Measurements from ENCODE around the gene LAGE3. TPM values are rescaled to one million over a fixed set of nuclear protein-coding genes. Genes with fewer than 3 reads are reported as not detected.
A peak's percentile ranks its signal among the peaks of the same experiment; 100 is the strongest.

Gene LAGE3
- polyA plus RNA-seq, 2 donors: 6.2 to 21.1 TPM

GRCh38 chrX:154431341-154431740 lies 47.7 kb downstream of the LAGE3 start:
- Histone ChIP-seq H3K4me3 (ENCODE audit: low read depth in 1 of 2, low read length in 2 of 2) (no peak overlapping the region), H3K9me3 (ENCODE audit: control insufficient read depth in 2 of 2, insufficient read depth in 1 of 2, low read depth in 1 of 2, low read length in 1 of 2) (no peaks in the 10 kb centered on the region), H3K27ac (ENCODE audit: low read depth in 2 of 2, low read length in 1 of 2) (no peak overlapping the region), H3K36me3 (ENCODE audit: control insufficient read depth in 2 of 2, insufficient read depth in 2 of 2, low read length in 1 of 2) (peaks cover 0 to 28% of the 10 kb centered on the region in 2 donors), H3K4me1 (ENCODE audit: control insufficient read depth in 2 of 2, insufficient read depth in 2 of 2, low read length in 1 of 2) (no peaks in the 10 kb centered on the region), H3K27me3 (ENCODE audit: control insufficient read depth in 1 of 2, insufficient read depth in 2 of 2, low read length in 2 of 2) (no peaks in the 10 kb centered on the region)
- WGBS, 2 donors: 77 to 84% methylated on average over 3 to 5 of the region's 5 CpGs

GRCh38 chrX:154430916-154431315 lies 48.2 kb downstream of the LAGE3 start:
- Histone ChIP-seq H3K36me3 (ENCODE audit: control insufficient read depth in 2 of 2, insufficient read depth in 2 of 2, low read length in 1 of 2) (peaks cover 0 to 28% of the 10 kb centered on the region in 2 donors), H3K27ac (ENCODE audit: low read depth in 2 of 2, low read length in 1 of 2) (peak overlapping the region in 1 of 2 donors; percentile 6), H3K4me3 (ENCODE audit: low read depth in 1 of 2, low read length in 2 of 2) (no peak overlapping the region), H3K27me3 (ENCODE audit: control insufficient read depth in 1 of 2, insufficient read depth in 2 of 2, low read length in 2 of 2) (no peaks in the 10 kb centered on the region), H3K9me3 (ENCODE audit: control insufficient read depth in 2 of 2, insufficient read depth in 1 of 2, low read depth in 1 of 2, low read length in 1 of 2) (no peaks in the 10 kb centered on the region), H3K4me1 (ENCODE audit: control insufficient read depth in 2 of 2, insufficient read depth in 2 of 2, low read length in 1 of 2) (no peaks in the 10 kb centered on the region)
- WGBS, 2 donors: 68 to 77% methylated on average over 7 of the region's 7 CpGs

GRCh38 chrX:154430479-154430878 lies 48.6 kb downstream of the LAGE3 start:
- Histone ChIP-seq H3K4me3 (ENCODE audit: low read depth in 1 of 2, low read length in 2 of 2) (no peak overlapping the region), H3K9me3 (ENCODE audit: control insufficient read depth in 2 of 2, insufficient read depth in 1 of 2, low read depth in 1 of 2, low read length in 1 of 2) (no peaks in the 10 kb centered on the region), H3K27ac (ENCODE audit: low read depth in 2 of 2, low read length in 1 of 2) (peak overlapping the region in 1 of 2 donors; percentile 6), H3K4me1 (ENCODE audit: control insufficient read depth in 2 of 2, insufficient read depth in 2 of 2, low read length in 1 of 2) (no peaks in the 10 kb centered on the region), H3K27me3 (ENCODE audit: control insufficient read depth in 1 of 2, insufficient read depth in 2 of 2, low read length in 2 of 2) (no peaks in the 10 kb centered on the region), H3K36me3 (ENCODE audit: control insufficient read depth in 2 of 2, insufficient read depth in 2 of 2, low read length in 1 of 2) (peaks cover 0 to 26% of the 10 kb centered on the region in 2 donors)
- 69 to 80% methylated on average over 6 of the region's 6 CpGs for WGBS, 2 donors

GRCh38 chrX:154429711-154430110 lies 49.4 kb downstream of the LAGE3 start:
- Histone ChIP-seq H3K4me3 (ENCODE audit: low read depth in 1 of 2, low read length in 2 of 2) (peak overlapping the region in 1 of 2 donors; percentile 51), H3K4me1 (ENCODE audit: control insufficient read depth in 2 of 2, insufficient read depth in 2 of 2, low read length in 1 of 2) (no peaks in the 10 kb centered on the region), H3K27ac (ENCODE audit: low read depth in 2 of 2, low read length in 1 of 2) (no peak overlapping the region), H3K9me3 (ENCODE audit: control insufficient read depth in 2 of 2, insufficient read depth in 1 of 2, low read depth in 1 of 2, low read length in 1 of 2) (no peaks in the 10 kb centered on the region), H3K36me3 (ENCODE audit: control insufficient read depth in 2 of 2, insufficient read depth in 2 of 2, low read length in 1 of 2) (peaks cover 0 to 20% of the 10 kb centered on the region in 2 donors), H3K27me3 (ENCODE audit: control insufficient read depth in 1 of 2, insufficient read depth in 2 of 2, low read length in 2 of 2) (no peaks in the 10 kb centered on the region)
- WGBS, 2 donors: 81 to 85% methylated on average over 2 of the region's 2 CpGs

- H3K27me3 ChIP-seq (ENCODE audit: control insufficient read depth in 1 of 2, insufficient read depth in 2 of 2, low read length in 2 of 2): no peaks in the 10 kb centered on the region
- H3K4me3 ChIP-seq (ENCODE audit: low read depth in 1 of 2, low read length in 2 of 2): peak within 1 kb of the TSS; percentile 51 to 92
- H3K27ac ChIP-seq (ENCODE audit: low read depth in 2 of 2, low read length in 1 of 2): peak within 1 kb of the TSS; percentile 73 to 75
- WGBS, 2 donors: 7 to 39% methylated on average over 58 to 87 of the region's 87 CpGs
- H3K9me3 ChIP-seq (ENCODE audit: control insufficient read depth in 2 of 2, insufficient read depth in 1 of 2, low read depth in 1 of 2, low read length in 1 of 2): no peaks in the 10 kb centered on the region
- no peaks in the 10 kb centered on the region for H3K4me1 ChIP-seq (ENCODE audit: control insufficient read depth in 2 of 2, insufficient read depth in 2 of 2, low read length in 1 of 2)
- H3K36me3 ChIP-seq (ENCODE audit: control insufficient read depth in 2 of 2, insufficient read depth in 2 of 2, low read length in 1 of 2): peaks cover 0 to 13% of the 10 kb centered on the region in 2 donors
These were observed 50.6 kb downstream of the LAGE3 start, which contains the start of gene ATP6AP1 for GRCh38 chrX:154428176-154429171. Gene ATP6AP1 (plus strand): TSS chrX:154428677. CDS start chrX:154428693, 16 bp downstream.

Other genes starting within 250 kb of the LAGE3 start
- not detected for gene OPN1MW3, start 221.7 kb downstream of the LAGE3 start, polyA plus RNA-seq
- gene TEX28, start 184.2 kb downstream of the LAGE3 start, polyA plus RNA-seq: not detected
- gene TKTL1, start 183.5 kb downstream of the LAGE3 start, polyA plus RNA-seq: not detected
- gene FLNA, start 104.6 kb downstream of the LAGE3 start, polyA plus RNA-seq: 100 to 1,000 TPM; 407 to 691 TPM
- gene EMD, start 100.0 kb downstream of the LAGE3 start, polyA plus RNA-seq: 10 to 100 TPM; 66.5 to 83.9 TPM
- gene RPL10, start 80.9 kb downstream of the LAGE3 start, polyA plus RNA-seq: 1,000 to 10,000 TPM; 2,998 to 4,750 TPM
- 10 to 100 TPM; 20.1 to 20.3 TPM for gene DNASE1L1, start 70.0 kb downstream of the LAGE3 start, polyA plus RNA-seq
- gene TAFAZZIN, start 67.7 kb downstream of the LAGE3 start, polyA plus RNA-seq: 10 to 100 TPM; 28.9 to 59.5 TPM
- 10 to 100 TPM; 40.3 to 65.8 TPM for gene ATP6AP1, start 50.6 kb downstream of the LAGE3 start, polyA plus RNA-seq
- gene GDI1, start 42.1 kb downstream of the LAGE3 start, polyA plus RNA-seq: 10 to 100 TPM; 46.4 to 63.5 TPM
- 10 to 100 TPM; 37.5 to 46.6 TPM for gene FAM50A, start 35.1 kb downstream of the LAGE3 start, polyA plus RNA-seq
- gene PLXNA3, start 21.0 kb downstream of the LAGE3 start, polyA plus RNA-seq: 10 to 100 TPM in 1 of 2 donors, 1 to 10 TPM in 1; 4.3 to 19.0 TPM
- 10 to 100 TPM; 15.4 to 28.5 TPM for gene UBL4A, start 7.3 kb upstream of the LAGE3 start, polyA plus RNA-seq
- gene SLC10A3, start 11.3 kb upstream of the LAGE3 start, polyA plus RNA-seq: 10 to 100 TPM; 24.7 to 26.3 TPM
- 10 to 100 TPM; 51.6 to 54.4 TPM for gene FAM3A, start 37.0 kb upstream of the LAGE3 start, polyA plus RNA-seq
- gene G6PD, start 67.6 kb upstream of the LAGE3 start, polyA plus RNA-seq: 10 to 100 TPM; 42.7 to 46.9 TPM
- gene IKBKG, start 68.3 kb upstream of the LAGE3 start, polyA plus RNA-seq: 10 to 100 TPM; 16.2 to 19.7 TPM
- gene CTAG1A, start 105.9 kb upstream of the LAGE3 start, polyA plus RNA-seq: not detected
- gene CTAG1B, start 140.0 kb upstream of the LAGE3 start, polyA plus RNA-seq: under 1 TPM in 1 of 2 donors, not detected in 1; 0.04 TPM
- 1 to 10 TPM in 1 of 2 donors, not detected in 1; 2.8 TPM for gene CTAG2, start 174.3 kb upstream of the LAGE3 start, polyA plus RNA-seq

All from esophagus (tissue), 2 donors.